Measurements from ENCODE around the gene GGTLC1.
"Not testable (repeated sequence)": the region's sequence is repeated elsewhere in the genome, so short reads cannot be mapped to it uniquely, and the experiment has no call there.

The GGTLC1 gene

DNA sequence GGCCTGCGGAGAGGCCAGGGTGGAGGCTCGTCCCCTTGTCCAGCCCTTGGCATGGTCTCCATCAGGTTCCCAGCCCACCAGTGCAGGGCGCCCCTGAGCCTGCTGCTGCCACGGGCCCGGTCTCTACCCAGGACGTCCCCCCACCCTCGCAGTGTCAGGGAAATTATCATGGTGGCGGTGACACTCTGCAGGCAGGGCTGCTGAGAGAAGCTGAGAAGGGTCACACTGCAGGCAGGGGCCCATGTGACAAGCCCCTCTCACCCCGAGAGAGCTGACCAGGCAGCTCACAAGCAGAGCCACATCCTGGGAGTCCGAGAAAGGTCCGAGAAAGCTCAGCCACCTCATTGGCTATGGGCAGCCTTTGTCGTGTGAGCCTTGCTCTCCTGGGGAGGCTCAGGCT is 4.9 kb upstream of the GGTLC1 start:
- not testable (repeated sequence) for H3K4me2 ChIP-seq (ENCODE audit: low read length); H3K4me3 ChIP-seq (ENCODE audit: low read length); H3K27me3 ChIP-seq (ENCODE audit: control insufficient read depth, insufficient read depth, low read length); H3K9ac ChIP-seq (ENCODE audit: low read depth, low read length); H3K4me1 ChIP-seq (ENCODE audit: control insufficient read depth, insufficient read depth, low read length); H3K9me3 ChIP-seq (replicated peaks; ENCODE audit: low read length); H3K36me3 ChIP-seq (ENCODE audit: insufficient read depth, low read length)

DNA sequence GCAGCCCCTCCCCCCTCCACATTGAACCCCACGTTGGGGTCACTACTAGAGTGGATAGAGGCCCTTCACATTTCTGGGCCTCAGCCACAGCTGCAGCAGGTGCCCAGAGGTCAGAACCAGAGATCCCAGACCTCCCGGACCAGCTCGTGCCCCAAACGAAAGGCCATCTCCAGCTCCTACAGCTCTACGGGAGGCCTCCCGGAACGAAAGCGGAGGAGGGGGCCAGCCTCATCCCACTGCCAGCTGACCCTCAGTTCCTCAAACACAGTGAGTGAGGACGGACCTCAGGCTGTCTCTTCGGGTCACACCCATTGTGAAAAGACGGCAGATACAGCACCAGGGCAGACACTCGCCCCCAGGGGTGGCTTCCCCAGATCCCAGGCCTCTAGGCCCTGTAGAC is 1.7 kb upstream of the GGTLC1 start:
- H3K36me3 ChIP-seq (ENCODE audit: insufficient read depth, low read length); H3K9me3 ChIP-seq (replicated peaks; ENCODE audit: low read length); H3K4me2 ChIP-seq (ENCODE audit: low read length): not testable (repeated sequence)

DNA sequence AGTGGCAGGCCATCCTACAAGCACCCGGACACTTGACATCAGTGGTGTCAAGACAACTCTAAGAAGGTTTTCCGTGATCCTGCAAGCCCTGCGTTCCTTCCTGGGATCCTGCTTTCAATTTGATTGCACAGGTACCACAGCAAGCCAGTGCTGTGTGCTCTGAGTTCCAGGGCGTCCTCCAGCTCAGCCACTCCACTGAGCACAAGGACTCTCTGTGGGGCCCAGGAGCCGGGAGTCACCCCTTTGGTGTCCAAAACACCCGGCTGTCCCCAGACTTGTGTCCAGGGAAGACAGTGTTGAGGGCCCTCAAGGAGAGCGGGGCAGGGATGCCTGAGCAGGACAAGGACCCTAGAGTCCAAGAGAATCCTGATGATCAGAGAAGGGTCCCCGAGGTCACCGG is 387 bp upstream of the GGTLC1 start:
- not testable (repeated sequence) for H3K4me2 ChIP-seq (ENCODE audit: low read length)

More for the DNA sequence above, 1.7 kb upstream of the GGTLC1 start:
- not testable (repeated sequence) for H3K4me3 ChIP-seq (ENCODE audit: low read length); H3K4me1 ChIP-seq (ENCODE audit: control insufficient read depth, insufficient read depth, low read length); H3K9ac ChIP-seq (ENCODE audit: low read depth, low read length); H3K27me3 ChIP-seq (ENCODE audit: control insufficient read depth, insufficient read depth, low read length)

DNA sequence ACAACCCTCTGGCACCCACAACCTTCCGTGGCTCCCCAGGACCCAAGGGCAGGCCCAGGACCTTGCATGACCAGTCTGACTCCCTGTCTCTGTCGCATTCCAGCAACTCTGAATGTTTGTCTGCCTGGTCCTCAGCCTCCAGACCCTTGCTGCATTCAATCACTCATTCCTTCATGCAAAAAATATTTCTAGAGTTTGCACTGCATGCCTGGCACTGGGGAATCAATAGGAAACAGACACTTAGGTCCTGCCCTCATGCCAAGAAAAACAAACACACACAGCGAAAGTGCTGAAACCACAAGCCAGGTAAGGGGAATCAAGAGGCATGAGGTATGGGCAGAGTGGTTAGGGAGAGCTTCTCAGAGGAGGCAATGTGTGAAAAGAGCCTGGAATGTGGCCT is 1.9 kb downstream of the GGTLC1 start:
- not testable (repeated sequence) for H3K9me3 ChIP-seq (replicated peaks; ENCODE audit: low read length); H3K9ac ChIP-seq (ENCODE audit: low read depth, low read length); H3K27me3 ChIP-seq (ENCODE audit: control insufficient read depth, insufficient read depth, low read length)

More for the DNA sequence above, 387 bp upstream of the GGTLC1 start:
- H3K4me1 ChIP-seq (ENCODE audit: control insufficient read depth, insufficient read depth, low read length); H3K36me3 ChIP-seq (ENCODE audit: insufficient read depth, low read length); H3K27me3 ChIP-seq (ENCODE audit: control insufficient read depth, insufficient read depth, low read length); H3K9ac ChIP-seq (ENCODE audit: low read depth, low read length); H3K4me3 ChIP-seq (ENCODE audit: low read length); H3K9me3 ChIP-seq (replicated peaks; ENCODE audit: low read length): not testable (repeated sequence)

DNA sequence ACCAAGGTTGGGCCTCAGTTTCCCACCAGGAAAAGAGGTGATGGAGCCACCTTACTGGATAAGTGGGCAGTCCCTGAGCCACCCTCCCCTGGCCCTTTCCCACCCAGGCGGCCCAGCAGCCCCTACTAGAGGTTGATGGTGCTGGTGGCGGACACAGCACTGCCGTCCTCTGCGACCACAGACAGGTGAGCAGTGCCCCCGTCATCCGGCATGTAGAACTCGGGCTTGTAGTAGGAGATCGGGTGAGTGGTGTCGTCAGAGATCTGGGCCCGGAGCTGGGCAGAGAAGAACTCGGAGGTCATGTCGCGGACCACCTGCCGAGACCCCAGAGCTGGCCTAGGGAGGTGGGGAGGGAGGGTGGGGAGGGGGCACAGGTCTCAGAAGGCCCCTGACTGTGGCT is 2.3 kb downstream of the GGTLC1 start:
- H3K9me3 ChIP-seq (replicated peaks; ENCODE audit: low read length); H3K4me3 ChIP-seq (ENCODE audit: low read length); H3K4me2 ChIP-seq (ENCODE audit: low read length); H3K27me3 ChIP-seq (ENCODE audit: control insufficient read depth, insufficient read depth, low read length); H3K36me3 ChIP-seq (ENCODE audit: insufficient read depth, low read length); H3K4me1 ChIP-seq (ENCODE audit: control insufficient read depth, insufficient read depth, low read length); H3K9ac ChIP-seq (ENCODE audit: low read depth, low read length): not testable (repeated sequence)

More for the DNA sequence above, 1.9 kb downstream of the GGTLC1 start:
- not testable (repeated sequence) for H3K4me1 ChIP-seq (ENCODE audit: control insufficient read depth, insufficient read depth, low read length); H3K4me3 ChIP-seq (ENCODE audit: low read length); H3K4me2 ChIP-seq (ENCODE audit: low read length); H3K36me3 ChIP-seq (ENCODE audit: insufficient read depth, low read length)

DNA sequence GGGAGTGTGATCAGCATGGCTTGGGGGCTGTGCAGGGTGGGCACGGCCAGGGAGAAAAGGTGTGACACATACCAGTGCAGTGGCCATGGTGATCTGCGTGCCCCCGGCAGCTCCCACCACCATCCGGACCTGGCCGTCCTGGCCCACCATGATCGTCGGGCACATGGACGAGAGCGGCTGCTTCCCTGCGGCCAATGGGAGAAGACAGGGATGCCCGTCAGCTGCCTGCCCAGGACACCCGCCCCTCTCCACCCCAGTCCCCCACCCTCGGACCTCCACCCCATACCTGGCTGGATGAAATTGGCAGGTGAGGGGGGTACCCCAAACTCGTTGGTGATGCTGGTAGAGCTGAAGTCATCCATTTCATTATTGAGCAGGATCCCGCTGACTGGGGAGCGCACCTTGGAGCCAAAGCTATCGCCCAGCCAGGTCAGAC is 2.8 kb downstream of the GGTLC1 start:
- H3K4me1 ChIP-seq (ENCODE audit: control insufficient read depth, insufficient read depth, low read length); H3K9me3 ChIP-seq (replicated peaks; ENCODE audit: low read length); H3K4me2 ChIP-seq (ENCODE audit: low read length); H3K27me3 ChIP-seq (ENCODE audit: control insufficient read depth, insufficient read depth, low read length); H3K9ac ChIP-seq (ENCODE audit: low read depth, low read length); H3K36me3 ChIP-seq (ENCODE audit: insufficient read depth, low read length); H3K4me3 ChIP-seq (ENCODE audit: low read length): not testable (repeated sequence)

DNA sequence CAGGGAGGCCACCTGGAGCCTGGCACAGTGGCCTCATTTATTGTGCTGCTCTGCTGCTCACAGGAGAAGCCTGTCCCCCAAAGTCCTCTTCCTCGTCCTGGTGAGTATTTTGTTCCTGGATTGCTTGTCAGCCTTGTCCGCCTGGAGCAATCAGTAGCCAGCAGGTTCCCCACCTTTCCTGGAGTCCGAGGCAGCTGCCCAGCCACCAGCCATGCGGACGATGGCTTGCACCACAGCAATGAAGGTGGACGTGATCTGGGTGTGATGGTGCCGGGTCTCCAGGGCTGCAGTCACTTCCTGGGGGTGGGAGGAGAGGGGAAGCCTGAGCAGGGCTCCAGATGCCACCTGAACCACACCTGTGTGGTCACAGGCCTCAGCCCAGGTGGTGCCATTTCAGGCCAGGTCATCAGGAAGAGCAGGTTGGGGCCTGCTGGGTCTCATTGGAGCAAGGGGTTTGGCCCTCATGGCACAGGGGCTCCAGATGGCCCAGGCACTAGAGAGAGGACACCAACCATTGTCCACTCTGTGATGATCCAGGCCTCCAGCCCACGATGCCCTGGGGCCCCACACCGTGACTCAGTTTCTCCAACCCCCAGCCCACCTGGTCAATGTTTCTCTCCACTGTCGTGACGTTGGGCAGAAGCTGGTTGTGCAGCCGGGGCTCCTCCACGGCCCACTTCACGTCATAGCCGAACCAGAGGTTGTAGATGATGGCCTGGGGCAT is 3.4 kb downstream of the GGTLC1 start:
- not testable (repeated sequence) for H3K4me3 ChIP-seq (ENCODE audit: low read length); H3K9me3 ChIP-seq (replicated peaks; ENCODE audit: low read length); H3K27me3 ChIP-seq (ENCODE audit: control insufficient read depth, insufficient read depth, low read length); H3K4me1 ChIP-seq (ENCODE audit: control insufficient read depth, insufficient read depth, low read length); H3K4me2 ChIP-seq (ENCODE audit: low read length); H3K36me3 ChIP-seq (ENCODE audit: insufficient read depth, low read length); H3K9ac ChIP-seq (ENCODE audit: low read depth, low read length)

DNA sequence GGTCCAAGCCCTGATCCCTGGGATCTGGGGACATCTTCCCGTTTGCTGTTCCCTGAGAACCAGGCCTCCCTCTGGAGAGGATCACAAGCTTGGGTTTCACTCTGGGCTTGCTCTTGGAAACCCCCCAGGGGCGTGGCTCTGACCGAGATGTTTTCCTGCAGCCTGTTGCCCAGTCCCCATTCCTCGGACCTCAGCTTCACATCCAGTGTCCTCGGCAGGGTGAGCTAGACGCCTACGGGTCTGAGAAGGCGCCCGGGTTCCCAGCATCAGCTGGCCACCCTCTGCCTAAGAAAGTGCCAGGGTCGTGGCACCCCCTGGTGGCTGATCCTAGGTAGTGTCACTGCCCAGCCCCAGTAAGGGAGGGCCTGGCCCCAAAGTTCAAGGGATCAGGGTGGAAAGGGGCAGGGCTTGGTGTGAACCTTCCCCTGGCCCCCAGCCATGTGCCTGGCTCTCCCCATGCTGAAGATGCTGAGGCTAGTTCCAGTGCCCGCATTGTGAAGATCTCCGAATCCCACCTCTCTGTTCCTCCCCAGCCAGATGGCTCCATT is 4.0 kb downstream of the GGTLC1 start:
- H3K27me3 ChIP-seq (ENCODE audit: control insufficient read depth, insufficient read depth, low read length); H3K9me3 ChIP-seq (replicated peaks; ENCODE audit: low read length); H3K36me3 ChIP-seq (ENCODE audit: insufficient read depth, low read length); H3K4me2 ChIP-seq (ENCODE audit: low read length); H3K4me1 ChIP-seq (ENCODE audit: control insufficient read depth, insufficient read depth, low read length); H3K9ac ChIP-seq (ENCODE audit: low read depth, low read length); H3K4me3 ChIP-seq (ENCODE audit: low read length): not testable (repeated sequence)

DNA sequence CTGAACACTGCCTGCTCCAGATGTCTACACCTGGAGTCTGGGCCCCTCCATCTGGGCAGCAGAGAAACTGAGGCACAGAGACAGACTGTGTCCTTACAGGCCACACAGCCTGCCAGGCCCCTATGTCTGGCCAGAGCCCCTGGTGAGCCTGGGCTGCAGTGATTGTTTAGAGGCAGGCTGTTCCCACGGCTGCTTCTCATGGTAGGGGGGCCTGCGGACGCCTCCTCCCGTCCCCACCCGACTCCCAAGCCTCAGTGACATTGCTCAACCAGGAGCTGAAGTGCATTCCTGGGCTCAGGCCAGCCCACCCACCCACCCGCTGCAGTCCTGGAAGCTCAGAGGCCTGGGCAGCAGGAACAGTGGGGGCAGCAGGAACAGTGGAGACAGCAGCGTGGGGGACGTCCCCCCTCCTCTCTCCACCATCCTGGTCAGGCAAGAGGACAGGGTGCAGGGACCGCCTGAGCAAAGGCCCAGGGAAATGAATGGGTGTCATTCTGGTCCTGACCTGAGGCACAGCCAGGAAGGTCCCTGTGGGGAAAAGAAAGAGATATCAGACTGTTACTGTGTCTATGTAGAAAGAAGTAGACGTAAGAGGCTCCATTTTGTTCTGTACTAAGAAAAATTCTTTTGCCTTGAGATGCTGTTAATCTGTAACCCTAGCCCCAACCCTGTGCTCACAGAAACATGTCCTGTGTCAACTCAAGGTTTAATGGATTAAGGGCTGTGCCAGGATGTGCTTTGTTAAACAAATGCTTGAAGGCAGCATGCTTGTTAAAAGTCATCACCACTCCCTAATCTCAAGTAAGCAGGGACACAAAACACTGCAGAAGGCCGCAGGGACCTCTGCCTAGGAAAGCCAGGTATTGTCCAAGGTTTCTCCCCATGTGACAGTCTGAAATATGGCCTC is 6.2 kb downstream of the GGTLC1 start:
- H3K9me3 ChIP-seq (replicated peaks; ENCODE audit: low read length); H3K36me3 ChIP-seq (ENCODE audit: insufficient read depth, low read length); H3K4me1 ChIP-seq (ENCODE audit: control insufficient read depth, insufficient read depth, low read length); H3K4me3 ChIP-seq (ENCODE audit: low read length); H3K9ac ChIP-seq (ENCODE audit: low read depth, low read length); H3K27me3 ChIP-seq (ENCODE audit: control insufficient read depth, insufficient read depth, low read length); H3K4me2 ChIP-seq (ENCODE audit: low read length): not testable (repeated sequence)

DNA sequence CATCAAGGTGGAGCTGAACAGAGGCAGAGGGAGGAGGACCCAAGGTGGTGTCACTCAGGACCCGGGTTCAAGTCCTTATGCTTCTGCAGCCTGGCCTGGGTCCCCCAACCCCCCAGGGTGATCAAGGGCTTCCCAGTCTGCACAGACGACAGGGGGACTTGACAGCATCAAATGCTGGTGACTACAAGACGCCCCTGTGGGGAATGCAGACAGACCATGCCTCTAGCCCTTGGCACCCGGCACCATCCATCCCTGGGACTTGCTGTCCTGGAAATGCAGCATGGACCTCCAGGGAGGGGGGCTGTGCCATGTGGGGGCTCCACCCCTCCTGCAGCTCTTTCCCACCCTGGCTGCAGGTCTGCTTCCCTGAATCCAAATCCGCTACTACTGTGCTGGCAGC is 7.1 kb downstream of the GGTLC1 start:
- H3K4me3 ChIP-seq (ENCODE audit: low read length); H3K4me2 ChIP-seq (ENCODE audit: low read length); H3K36me3 ChIP-seq (ENCODE audit: insufficient read depth, low read length); H3K27me3 ChIP-seq (ENCODE audit: control insufficient read depth, insufficient read depth, low read length); H3K4me1 ChIP-seq (ENCODE audit: control insufficient read depth, insufficient read depth, low read length); H3K9ac ChIP-seq (ENCODE audit: low read depth, low read length); H3K9me3 ChIP-seq (replicated peaks; ENCODE audit: low read length): not testable (repeated sequence)

DNA sequence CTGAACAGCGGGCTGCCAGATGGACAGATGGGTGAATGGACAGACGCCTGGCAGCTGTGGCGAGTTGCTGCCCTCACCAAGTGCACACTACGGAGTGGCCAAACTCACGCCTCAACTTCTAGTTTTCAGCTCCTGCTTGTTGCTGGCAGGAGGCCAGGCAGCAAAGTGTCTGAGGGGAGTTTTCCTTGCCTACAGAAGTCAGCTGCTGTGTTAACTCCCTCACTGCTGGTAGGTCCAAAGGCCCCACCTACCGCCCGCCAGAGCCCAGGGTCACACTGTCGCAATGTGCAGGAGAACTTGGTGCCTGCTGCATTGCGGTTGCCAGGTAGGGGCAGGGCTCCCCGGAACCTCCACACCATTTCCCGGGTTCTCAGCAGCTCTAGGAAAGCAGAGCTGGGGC is 7.6 kb downstream of the GGTLC1 start:
- H3K9me3 ChIP-seq (replicated peaks; ENCODE audit: low read length); H3K9ac ChIP-seq (ENCODE audit: low read depth, low read length); H3K4me3 ChIP-seq (ENCODE audit: low read length); H3K36me3 ChIP-seq (ENCODE audit: insufficient read depth, low read length); H3K27me3 ChIP-seq (ENCODE audit: control insufficient read depth, insufficient read depth, low read length); H3K4me1 ChIP-seq (ENCODE audit: control insufficient read depth, insufficient read depth, low read length); H3K4me2 ChIP-seq (ENCODE audit: low read length): not testable (repeated sequence)

All from skeletal muscle satellite cell (primary cell).